ES-I3 (cell line): ENCODE measurements around the gene DNAJC17.

Experiments
- H3K36me3 ChIP-seq: 2 replicates; pipeline ENCODE4 v1.6.1; 2013; ENCODE audit warnings: mild to moderate bottlenecking, low read length, control low read depth, moderate library complexity; ENCODE audit not compliant: insufficient read depth
- H3K4me1 ChIP-seq: 2 replicates; pipeline ENCODE4 v1.6.1; 2013; ENCODE audit warnings: mild to moderate bottlenecking, control low read depth, low read length; ENCODE audit not compliant: insufficient read depth
- H3K9ac ChIP-seq: 2 replicates; pipeline ENCODE4 v1.6.1; 2013; ENCODE audit warnings: low read depth, mild to moderate bottlenecking, low read length, moderate library complexity
- H3K9me3 ChIP-seq: 2 replicates; pipeline ENCODE4 v1.6.1; 2013; ENCODE audit warnings: mild to moderate bottlenecking, low read length, moderate library complexity; ENCODE audit not compliant: control insufficient read depth, insufficient read depth

DNAJC17 gene

DNA sequence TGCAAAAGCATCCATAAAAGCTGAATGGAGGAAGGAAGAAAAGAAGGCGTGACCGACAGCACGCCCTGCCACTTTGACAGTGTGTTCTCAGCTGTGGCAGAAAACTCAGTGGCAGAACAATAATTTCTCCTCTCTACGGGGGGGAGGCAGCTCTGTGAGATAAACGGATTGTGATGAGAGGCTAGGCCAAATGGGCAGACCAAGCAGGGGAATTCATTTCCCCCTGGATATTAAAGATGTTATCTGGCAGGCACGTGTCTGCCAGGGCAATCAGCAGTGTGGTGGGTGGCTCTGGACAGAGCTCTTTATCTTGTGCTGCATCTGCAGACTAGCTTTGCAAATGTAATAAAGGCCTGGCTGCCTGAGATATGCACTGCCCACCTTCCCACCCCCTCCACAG, 50.3 kb downstream of the DNAJC17 start:
- Histone ChIP-seq H3K36me3 (no peaks in the 10 kb centered on the region), H3K9me3 (no peaks in the 10 kb centered on the region), H3K4me1 (no peaks in the 10 kb centered on the region), H3K9ac (no peak overlapping the region)

GRCh38 chr15:40755812-40756208, 51.5 kb downstream of the DNAJC17 start:
- no peaks in the 10 kb centered on the region for H3K9me3 ChIP-seq
- H3K36me3 ChIP-seq, result no peaks in the 10 kb centered on the region
- peak overlapping the region; percentile 64 for H3K9ac ChIP-seq
- no peaks in the 10 kb centered on the region for H3K4me1 ChIP-seq

DNA sequence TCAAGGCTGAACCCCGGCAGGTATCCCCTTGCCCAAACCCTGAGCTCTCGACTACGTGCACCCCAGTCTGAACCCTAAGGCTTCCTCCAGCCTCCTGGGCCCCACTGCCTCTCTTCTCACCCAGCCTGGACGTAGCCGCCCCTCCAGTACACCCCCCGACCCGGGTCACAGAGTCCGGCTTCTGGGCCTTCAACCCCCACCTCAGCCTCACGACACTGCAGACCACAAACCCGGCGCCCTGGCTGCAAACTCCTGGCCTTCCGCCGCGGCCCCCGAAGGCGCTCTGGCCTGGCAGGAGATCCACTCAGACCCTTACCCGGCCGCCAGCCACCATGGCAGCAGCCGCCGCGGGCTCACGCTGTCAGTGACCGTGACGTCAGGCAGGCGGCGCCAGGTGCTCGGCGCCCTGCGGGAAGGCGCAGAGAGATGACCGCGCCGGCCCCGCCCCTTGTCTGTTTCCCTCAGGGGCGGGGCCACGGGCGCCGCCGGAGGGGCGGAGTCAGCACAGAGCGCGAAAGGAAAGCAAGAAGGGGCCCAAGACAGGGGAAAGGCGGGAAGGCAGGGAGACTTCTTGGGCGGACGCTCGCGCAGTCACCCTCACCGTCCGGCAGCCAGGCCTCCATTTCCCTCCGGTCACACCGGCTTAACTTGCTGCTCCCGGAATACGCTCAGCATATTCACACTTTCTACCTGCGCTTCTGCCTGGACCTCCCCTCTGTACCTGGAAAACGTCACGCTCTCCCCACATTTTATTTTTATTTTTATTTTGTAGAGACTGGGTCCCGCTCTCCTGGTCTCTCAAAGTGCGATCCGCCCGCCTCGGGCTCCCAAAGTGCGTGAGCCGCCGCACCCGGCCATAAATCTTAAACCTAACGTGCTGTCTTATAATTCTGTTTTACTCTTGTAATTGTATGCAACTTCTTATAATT, 52.1 kb downstream of the DNAJC17 start, which contains the start of gene RMDN3:
RMDN3 (minus strand) TSS at position 372 of the 929 bp plus-strand sequence. CDS start 471 bp downstream, outside the sequence.
- no peaks in the 10 kb centered on the region for H3K9me3 ChIP-seq

DNA sequence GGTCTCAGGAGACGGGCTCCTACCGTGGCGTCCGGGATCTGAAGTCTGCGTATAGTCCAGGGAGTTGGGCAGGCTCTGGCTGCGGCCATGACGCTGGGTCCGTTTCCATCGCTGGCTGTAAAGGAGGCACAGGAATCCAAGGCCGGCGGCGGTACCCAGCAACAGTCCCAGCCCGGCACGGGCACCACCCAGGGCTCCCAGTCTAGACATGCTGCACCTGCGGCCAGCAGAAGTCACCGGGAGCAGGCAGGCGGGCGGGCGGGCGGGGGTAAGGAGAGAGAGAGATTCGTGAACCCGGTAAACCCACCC, 52.7 kb downstream of the DNAJC17 start:
- Histone ChIP-seq H3K9me3 (no peaks in the 10 kb centered on the region), H3K9ac (peak overlapping the region; percentile 64; the same call in 1 of the 2 replicates), H3K36me3 (no peaks in the 10 kb centered on the region), H3K4me1 (no peaks in the 10 kb centered on the region)

More for the DNA sequence above, 52.1 kb downstream of the DNAJC17 start, which contains the start of gene RMDN3:
- Histone ChIP-seq H3K9ac (peak within 1 kb of the TSS; percentile 64), H3K36me3 (no peaks in the 10 kb centered on the region), H3K4me1 (no peaks in the 10 kb centered on the region)

DNA sequence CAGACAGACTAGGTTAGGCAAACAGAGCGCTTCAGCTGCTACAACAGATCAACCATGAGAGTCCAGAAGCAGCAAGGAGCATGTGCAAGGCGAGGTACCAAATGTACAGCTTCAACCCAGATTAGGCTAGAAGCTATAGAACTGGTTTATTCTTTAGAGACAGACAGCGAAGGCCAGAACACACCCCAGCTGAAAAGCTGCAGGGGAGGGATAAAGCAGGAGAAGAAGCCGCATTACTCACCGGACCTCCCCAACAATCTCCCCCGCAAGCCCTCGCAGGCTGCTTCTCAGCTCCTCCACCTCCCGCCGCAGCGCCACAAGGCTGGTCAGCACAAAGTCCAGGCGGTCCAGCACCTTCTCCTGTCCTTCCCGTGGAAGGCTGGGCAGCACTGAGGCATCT, 55.5 kb downstream of the DNAJC17 start:
- Histone ChIP-seq H3K36me3 (no peaks in the 10 kb centered on the region), H3K9me3 (no peaks in the 10 kb centered on the region), H3K4me1 (no peaks in the 10 kb centered on the region), H3K9ac (no peak overlapping the region)

GRCh38 chr15:40750885-40751284, 56.4 kb downstream of the DNAJC17 start:
- H3K36me3 ChIP-seq, result no peaks in the 10 kb centered on the region
- no peaks in the 10 kb centered on the region for H3K9me3 ChIP-seq
- no peak overlapping the region for H3K9ac ChIP-seq
- no peaks in the 10 kb centered on the region for H3K4me1 ChIP-seq

GRCh38 chr15:40749151-40749630, 58.1 kb downstream of the DNAJC17 start:
- Histone ChIP-seq H3K4me1 (no peaks in the 10 kb centered on the region), H3K9me3 (no peaks in the 10 kb centered on the region), H3K9ac (no peak overlapping the region), H3K36me3 (no peaks in the 10 kb centered on the region)

DNA sequence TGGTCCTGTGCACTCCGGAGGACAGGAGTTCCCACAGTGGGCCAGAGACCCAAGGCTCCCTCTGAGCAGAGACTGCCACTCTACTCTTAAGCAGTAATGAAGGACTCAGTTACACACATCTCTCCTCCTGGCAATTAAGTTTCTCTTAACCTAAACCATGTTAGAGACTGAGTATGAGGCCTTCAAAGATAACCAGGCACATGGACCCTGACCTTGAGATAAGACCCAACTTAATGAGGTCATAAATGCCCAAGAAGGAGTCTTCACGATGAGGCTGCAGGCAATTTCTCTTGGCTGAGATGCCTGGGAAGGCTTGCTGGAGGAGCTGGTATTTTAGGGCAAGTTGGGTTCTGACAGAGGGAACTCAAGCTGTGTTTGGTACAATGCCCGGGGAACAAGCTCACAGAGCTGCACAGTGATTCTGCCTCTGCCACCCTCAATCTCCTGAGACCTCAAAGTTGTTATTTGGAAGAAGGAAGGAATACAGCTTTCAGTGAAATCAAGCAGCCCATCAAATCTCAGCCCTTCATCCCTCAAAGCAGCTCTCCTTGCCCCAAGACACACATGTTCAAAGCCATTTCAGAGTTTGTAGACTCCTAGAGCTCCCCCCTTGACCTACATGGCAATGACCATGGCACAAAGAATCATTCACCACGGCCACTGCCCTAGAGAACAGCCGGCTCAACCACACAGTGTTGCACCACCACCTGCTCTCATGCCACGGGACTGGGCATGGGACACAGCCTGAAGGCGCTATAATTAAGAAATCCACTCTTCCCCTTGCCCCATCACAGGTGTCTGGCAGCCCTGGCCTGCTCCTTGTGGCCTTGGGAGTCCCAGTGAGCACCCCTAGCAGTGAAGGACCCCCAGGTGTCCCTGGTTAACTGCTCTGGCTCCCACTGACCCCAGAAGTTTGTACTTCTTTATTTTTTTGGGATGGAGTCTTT, 59.3 kb downstream of the DNAJC17 start:
- no peaks in the 10 kb centered on the region for H3K4me1 ChIP-seq
- H3K36me3 ChIP-seq, result peaks cover 6% of the 10 kb centered on the region
- no peak overlapping the region for H3K9ac ChIP-seq
- H3K9me3 ChIP-seq, result no peaks in the 10 kb centered on the region

- H3K9me3 ChIP-seq, result no peaks in the 10 kb centered on the region
- peaks cover 8% of the 10 kb centered on the region for H3K36me3 ChIP-seq
- no peak overlapping the region for H3K9ac ChIP-seq
- H3K4me1 ChIP-seq, result no peaks in the 10 kb centered on the region
These were observed 60.3 kb downstream of the DNAJC17 start for GRCh38 chr15:40746916-40747418.

- Histone ChIP-seq H3K36me3 (peaks cover 8% of the 10 kb centered on the region), H3K9me3 (no peaks in the 10 kb centered on the region), H3K9ac (no peak overlapping the region), H3K4me1 (peaks cover 4% of the 10 kb centered on the region)
These were observed 62.5 kb downstream of the DNAJC17 start for GRCh38 chr15:40744815-40745152.

DNA sequence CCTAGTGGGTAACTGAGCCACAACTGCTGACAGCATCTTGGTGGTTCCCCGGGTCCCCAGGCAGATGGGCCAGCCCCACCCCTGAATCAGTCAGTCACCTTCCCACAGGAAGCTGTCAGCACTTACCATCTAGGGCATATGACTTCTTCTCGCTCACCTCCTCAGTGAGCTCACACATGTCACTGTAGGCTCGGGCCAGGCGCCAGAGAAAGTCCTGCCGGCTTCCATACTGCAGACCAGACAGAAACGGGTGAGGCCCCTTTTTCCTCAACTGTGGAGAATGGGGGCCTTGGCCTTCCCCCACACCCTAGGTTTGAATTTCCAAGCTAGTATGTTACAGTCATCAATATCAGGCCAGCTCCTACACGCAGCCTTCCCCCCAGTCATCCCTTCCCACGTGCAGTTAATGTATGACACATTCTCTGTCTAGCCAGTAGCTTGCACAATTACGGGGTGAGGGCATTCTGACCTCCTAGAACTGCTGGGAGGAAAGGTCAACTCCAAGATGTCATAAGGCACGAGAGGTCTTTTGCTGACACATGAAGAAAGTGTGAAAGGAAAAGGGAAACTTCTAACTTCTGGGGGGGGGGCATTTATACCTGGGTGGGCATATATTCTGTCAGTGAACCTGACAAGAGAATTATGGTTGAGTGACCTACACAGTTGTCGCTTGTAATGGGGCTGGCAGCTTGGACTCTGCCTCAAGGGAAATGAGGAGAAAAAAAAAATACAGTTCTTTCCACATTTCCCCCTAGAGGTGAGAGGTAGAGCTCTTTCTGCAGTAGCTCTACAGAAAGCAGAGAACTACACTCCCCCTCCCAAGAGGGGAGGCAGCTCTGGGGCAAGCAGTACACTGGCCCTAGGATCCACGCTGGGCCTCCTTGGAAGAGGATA, 63.1 kb downstream of the DNAJC17 start:
- H3K36me3 ChIP-seq, result peaks cover 11% of the 10 kb centered on the region
- no peak overlapping the region for H3K9ac ChIP-seq
- peaks cover 10% of the 10 kb centered on the region for H3K4me1 ChIP-seq
- H3K9me3 ChIP-seq, result no peaks in the 10 kb centered on the region

DNA sequence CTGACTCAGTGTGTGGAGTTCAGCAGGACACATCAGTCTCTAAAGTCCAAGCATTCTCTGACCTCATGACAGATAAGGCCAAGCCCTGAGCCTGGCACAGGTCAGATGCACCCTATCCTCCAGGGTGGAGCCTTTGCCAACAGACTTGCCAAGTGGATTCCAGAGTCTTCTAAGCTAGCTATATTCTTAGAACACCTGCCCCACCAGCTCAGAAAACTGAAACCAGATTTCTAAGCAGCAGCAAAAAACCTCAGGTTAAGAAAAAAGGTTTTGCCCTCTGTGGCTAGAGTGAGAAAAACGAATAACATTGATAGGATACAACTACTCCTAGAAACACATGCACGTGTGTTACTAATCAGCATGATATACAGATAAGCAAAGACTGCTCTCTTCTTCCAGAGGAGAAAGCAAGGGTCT, 63.8 kb downstream of the DNAJC17 start:
- peaks cover 16% of the 10 kb centered on the region for H3K4me1 ChIP-seq
- peaks cover 11% of the 10 kb centered on the region for H3K36me3 ChIP-seq
- H3K9ac ChIP-seq, result no peak overlapping the region
- H3K9me3 ChIP-seq, result no peaks in the 10 kb centered on the region

DNA sequence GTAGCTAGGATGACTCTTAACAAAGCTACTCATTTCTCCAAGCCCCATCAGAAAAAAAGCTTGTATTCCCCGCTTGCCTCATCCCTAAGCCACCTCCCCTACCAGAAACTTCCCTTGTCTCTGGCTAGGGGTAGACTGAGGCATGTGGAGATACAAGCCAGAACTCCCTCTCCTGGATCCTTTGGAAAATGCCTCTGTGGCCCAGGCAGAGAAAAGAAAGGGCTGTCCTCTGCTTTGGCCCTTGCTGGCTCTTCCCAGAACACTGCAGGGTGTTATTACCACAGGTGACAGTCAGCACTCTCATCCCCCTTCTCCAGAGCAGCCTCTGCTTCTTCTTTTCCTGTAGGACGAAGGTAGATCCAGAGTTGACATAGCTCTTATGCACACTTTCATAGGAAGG, 67.4 kb downstream of the DNAJC17 start:
- Histone ChIP-seq H3K9me3 (no peaks in the 10 kb centered on the region), H3K36me3 (peaks cover 11% of the 10 kb centered on the region), H3K9ac (no peak overlapping the region), H3K4me1 (peaks cover 23% of the 10 kb centered on the region)
